CD4-positive, CD25-positive, alpha-beta regulatory T cell (primary cell): ENCODE data around the gene DOC2A. TPM values are rescaled to one million over a fixed set of nuclear protein-coding genes. Genes with fewer than 3 reads are reported as not detected.
A peak's percentile ranks its signal among the peaks of the same experiment; 100 is the strongest.

Source experiments
- ATAC-seq, 2 donors: fragments of 150-1000 bp; cut with Tn5 transposase; one replicate each; pipeline ENCODE4 v1.10.0; 2021; ENCODE audit warnings: low read depth in 2 of 2, moderate number of reproducible peaks in 2 of 2, moderate library complexity in 1 of 2
- DNase-seq, 3 donors: peaks; one replicate each; pipeline versions ENCODE4 v3.0.0 to v3.0.0-alpha.2; 2012 to 2022; ENCODE audit warnings: mixed read lengths in 1 of 3
- H3K27ac ChIP-seq: one replicate; pipeline ENCODE4 v1.7.0; 2013; ENCODE audit warnings: mild to moderate bottlenecking, low read length; ENCODE audit not compliant: insufficient read depth, poor library complexity, severe bottlenecking
- H3K27me3 ChIP-seq: one replicate; pipeline ENCODE4 v1.7.0; 2013; ENCODE audit warnings: low read length; ENCODE audit not compliant: control insufficient read depth, insufficient read depth
- H3K36me3 ChIP-seq: one replicate; pipeline ENCODE4 v1.7.0; 2013; ENCODE audit warnings: mild to moderate bottlenecking, low read length, moderate library complexity; ENCODE audit not compliant: control insufficient read depth, insufficient read depth
- H3K4me1 ChIP-seq: 2 replicates; pipeline ENCODE4 v1.7.0; 2013; ENCODE audit warnings: mild to moderate bottlenecking, low read length; ENCODE audit not compliant: insufficient read depth, control insufficient read depth, poor library complexity, severe bottlenecking
- H3K4me3 ChIP-seq: one replicate; pipeline ENCODE4 v1.7.0; 2013; ENCODE audit warnings: low read depth, mild to moderate bottlenecking, low read length, moderate library complexity
- H3K9me3 ChIP-seq, 2 experiments: 1 replicate in 1 of 2; 2 replicates in 1 of 2; pipeline ENCODE4 v1.7.0; 2013; ENCODE audit warnings: low read length in 2 of 2, mild to moderate bottlenecking in 1 of 2, moderate library complexity in 1 of 2; ENCODE audit not compliant: control insufficient read depth in 2 of 2
- H3K27ac Mint-ChIP-seq, 3 donors: one replicate each; pipeline ENCODE4 v1.8.0; 2020 to 2022; ENCODE audit warnings: mild to moderate bottlenecking in 3 of 3, mixed read lengths in 3 of 3, moderate library complexity in 2 of 3
- H3K27me3 Mint-ChIP-seq: one replicate; pipeline ENCODE4 v1.8.0; 2022; ENCODE audit warnings: mild to moderate bottlenecking, mixed read lengths
- H3K36me3 Mint-ChIP-seq: one replicate; pipeline ENCODE4 v1.8.0; 2020; ENCODE audit warnings: mixed read lengths
- H3K4me1 Mint-ChIP-seq, 4 donors: one replicate each; pipeline ENCODE4 v1.8.0; 2020 to 2022; ENCODE audit warnings: mixed read lengths in 4 of 4, mild to moderate bottlenecking in 1 of 4
- H3K4me3 Mint-ChIP-seq, 4 donors: one replicate each; pipeline ENCODE4 v1.8.0; 2020 to 2022; ENCODE audit warnings: mild to moderate bottlenecking in 4 of 4, mixed read lengths in 4 of 4, moderate library complexity in 3 of 4
- H3K9me3 Mint-ChIP-seq, 7 donors: one replicate each; pipeline ENCODE4 v1.8.0; 2020 to 2022; ENCODE audit warnings: mixed read lengths in 7 of 7, mild to moderate bottlenecking in 3 of 7, moderate library complexity in 2 of 7
- polyA plus RNA-seq, 4 donors: library from polyadenylated mRNA; unstranded; fragments of 300-500 nt; fragmentation: Illumina TruSeq; gene quantifications; one replicate each; pipeline ENCODE4 v1.2.3, GENCODE V29; 2021
- total RNA-seq: library from RNA; stranded (reverse); gene quantifications from one replicate; pipeline ENCODE4 v1.2.3, GENCODE V29; 2022

Gene DOC2A
- total and polyA plus RNA-seq, 5 donors from 2014 or later, result not detected

DNA sequence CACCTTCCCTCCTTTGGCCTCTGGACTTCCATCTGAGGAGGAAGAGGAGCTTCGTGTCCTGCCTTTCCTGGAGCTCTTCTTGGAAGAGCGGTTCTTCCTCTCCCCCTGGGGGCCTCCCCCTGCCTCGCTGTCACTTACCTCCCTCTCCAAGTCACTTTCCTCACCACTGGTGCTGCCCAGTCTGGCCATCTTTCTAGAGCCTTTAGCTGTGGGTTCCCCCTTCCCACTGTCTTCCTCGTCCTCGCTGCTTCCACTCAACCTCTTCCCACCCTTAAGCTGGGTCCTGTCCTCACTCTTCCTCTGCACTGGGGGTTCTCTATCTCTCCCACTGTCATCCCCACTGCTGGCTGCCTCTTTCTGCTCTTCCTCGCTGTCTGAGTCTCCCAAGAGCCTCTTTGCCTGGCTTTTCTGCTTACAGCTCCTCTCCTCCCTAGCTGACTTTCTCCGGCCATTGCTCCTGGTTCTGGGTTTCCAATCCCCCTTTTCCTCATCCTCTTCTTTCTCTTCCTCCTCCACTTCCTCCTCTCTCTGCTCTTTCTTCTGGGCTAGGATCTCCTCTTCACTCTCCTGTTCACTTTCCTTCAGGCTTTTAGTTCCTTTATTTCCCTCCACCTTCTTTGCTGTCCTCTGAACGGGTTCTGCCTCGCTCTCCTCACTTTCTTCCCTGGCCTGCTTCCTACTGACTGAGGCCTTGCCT is 16.8 kb downstream of the DOC2A start:
- H3K27ac ChIP-seq, result peak overlapping the region; percentile 99

DNA sequence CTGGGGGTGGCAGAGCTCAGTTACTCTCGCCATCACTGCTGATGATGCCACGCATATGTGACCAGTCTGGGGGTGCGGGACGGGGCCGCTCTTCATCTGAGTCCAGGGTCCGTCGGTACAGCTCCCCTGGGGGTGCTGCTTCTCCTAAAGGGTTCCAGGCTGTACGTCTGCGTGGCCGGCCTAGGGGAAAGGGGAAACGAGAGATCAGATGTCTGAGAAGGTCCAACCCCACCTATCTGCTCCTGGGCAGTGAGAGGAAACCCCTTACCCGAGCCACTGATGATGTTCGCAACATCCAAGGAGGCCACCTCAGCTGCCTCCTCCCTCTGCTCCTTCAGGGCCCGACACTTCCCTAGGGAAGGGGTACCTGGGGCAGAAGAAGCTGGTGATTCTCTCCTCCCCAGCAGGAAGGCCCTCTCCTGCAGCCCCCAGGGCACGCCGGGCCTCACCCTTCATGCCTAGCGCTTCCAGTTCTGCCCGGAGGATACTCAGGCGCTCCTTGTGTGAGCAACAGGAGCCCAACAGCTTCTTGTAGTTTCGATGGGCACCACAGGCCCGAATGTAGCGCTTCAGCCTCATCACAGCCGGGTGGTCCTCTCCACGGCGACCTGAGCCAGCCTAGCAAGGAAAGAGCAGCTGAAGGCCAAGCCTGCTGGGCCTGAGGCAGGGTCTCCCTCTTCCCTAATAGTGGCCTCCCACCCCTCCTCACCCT is 17.5 kb downstream of the DOC2A start:
- ATAC-seq (no peak), DNase-seq (no peak)
- H3K9me3 ChIP-seq, result no peaks in the 10 kb centered on the region
- H3K4me3 ChIP-seq, result no peak overlapping the region
- H3K4me1 ChIP-seq, result peaks cover 20% of the 10 kb centered on the region
- Mint-ChIP-seq H3K4me1 (peaks cover 5 to 40% (median 17%) of the 10 kb centered on the region in 4 donors), H3K4me3 (peak overlapping the region in 3 of 4 donors; percentile 68 to 97 (median 71)), H3K27ac (no peak overlapping the region), H3K9me3 (no peaks in the 10 kb centered on the region), H3K27me3 (peaks cover 4% of the 10 kb centered on the region), H3K36me3 (peaks cover 22% of the 10 kb centered on the region)
- H3K27me3 ChIP-seq, result no peaks in the 10 kb centered on the region
- H3K36me3 ChIP-seq, result peaks cover 28% of the 10 kb centered on the region
- H3K27ac ChIP-seq, result no peak overlapping the region

More for the DNA sequence above, 16.8 kb downstream of the DOC2A start:
- no peak overlapping the region for H3K4me3 ChIP-seq
- no peak for DNase-seq
- no peak for ATAC-seq
- Mint-ChIP-seq H3K4me3 (peak overlapping the region; percentile 68 to 99 (median 84)), H3K27me3 (peaks cover 4% of the 10 kb centered on the region), H3K9me3 (no peaks in the 10 kb centered on the region), H3K36me3 (peaks cover 21% of the 10 kb centered on the region), H3K4me1 (peaks cover 5 to 45% (median 18%) of the 10 kb centered on the region in 4 donors), H3K27ac (peak overlapping the region; percentile 83 to 99 (median 89))
- H3K9me3 ChIP-seq, result no peaks in the 10 kb centered on the region
- H3K4me1 ChIP-seq, result peaks cover 20% of the 10 kb centered on the region
- H3K36me3 ChIP-seq, result peaks cover 24% of the 10 kb centered on the region
- no peaks in the 10 kb centered on the region for H3K27me3 ChIP-seq

DNA sequence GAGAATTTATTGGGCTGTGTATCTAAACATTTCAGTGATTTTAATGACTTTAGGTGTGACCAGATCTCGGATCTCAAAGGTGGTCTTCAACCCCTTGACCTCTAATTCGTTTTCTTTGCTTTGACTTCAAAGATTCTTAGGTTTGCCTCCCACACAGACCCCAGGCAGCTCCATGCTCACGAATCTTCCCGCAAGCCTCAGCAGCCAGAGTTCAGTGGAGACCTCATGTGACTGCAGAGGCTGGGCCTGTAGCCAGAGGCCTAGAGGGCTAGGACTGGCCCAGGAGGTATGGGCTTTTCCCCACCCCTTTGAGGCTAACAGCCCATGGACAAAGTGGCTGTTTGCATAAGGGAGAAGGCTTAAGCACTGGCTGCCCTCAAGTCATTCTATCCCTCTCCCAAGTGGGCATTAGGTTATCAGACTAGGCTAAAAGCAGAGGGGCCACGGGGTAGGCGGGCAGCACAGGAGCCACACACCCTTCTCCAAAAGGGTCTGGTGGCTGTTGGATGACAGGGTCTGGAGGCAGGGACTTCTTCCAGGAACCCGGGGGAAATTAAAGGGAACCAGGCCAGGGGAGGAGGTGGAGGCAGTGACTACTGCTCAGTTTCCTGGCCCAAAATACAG is 18.4 kb downstream of the DOC2A start:
- Mint-ChIP-seq H3K4me3 (peak overlapping the region in 2 of 4 donors; percentile 39 to 49), H3K27me3 (peaks cover 4% of the 10 kb centered on the region), H3K4me1 (peaks cover 4 to 33% (median 14%) of the 10 kb centered on the region in 4 donors), H3K9me3 (no peaks in the 10 kb centered on the region), H3K27ac (no peak overlapping the region), H3K36me3 (peaks cover 24% of the 10 kb centered on the region)
- Histone ChIP-seq H3K36me3 (peaks cover 30% of the 10 kb centered on the region), H3K4me1 (peaks cover 20% of the 10 kb centered on the region), H3K27ac (no peak overlapping the region), H3K9me3 (no peaks in the 10 kb centered on the region), H3K4me3 (no peak overlapping the region), H3K27me3 (no peaks in the 10 kb centered on the region)
- ATAC-seq, result no peak
- no peak for DNase-seq

DNA sequence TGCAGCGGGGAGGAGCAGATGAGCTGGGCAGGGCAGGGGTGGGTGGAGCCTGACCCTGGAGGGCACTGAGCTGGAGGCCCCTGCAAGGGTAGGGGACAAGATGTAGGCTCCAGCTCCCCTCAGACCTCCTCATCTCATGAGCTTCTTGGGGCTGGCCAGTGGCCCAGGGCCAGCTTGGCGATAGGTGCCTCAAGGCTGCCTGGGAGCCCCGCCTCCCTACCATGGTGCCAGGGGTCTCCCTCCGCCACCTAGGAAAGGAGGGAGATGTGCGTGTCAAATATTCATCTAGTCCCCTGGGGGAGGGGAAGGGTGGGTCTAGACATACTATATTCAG is 19.3 kb downstream of the DOC2A start:
- H3K27me3 ChIP-seq, result no peaks in the 10 kb centered on the region
- ATAC-seq (no peak), DNase-seq (no peak)
- H3K36me3 ChIP-seq, result peaks cover 33% of the 10 kb centered on the region
- H3K4me1 ChIP-seq, result peaks cover 14% of the 10 kb centered on the region
- peaks cover 4% of the 10 kb centered on the region for H3K27me3 Mint-ChIP-seq
- H3K9me3 ChIP-seq, result no peaks in the 10 kb centered on the region
- no peaks in the 10 kb centered on the region for H3K9me3 Mint-ChIP-seq
- H3K27ac Mint-ChIP-seq, result no peak overlapping the region
- no peak overlapping the region for H3K4me3 ChIP-seq
- H3K27ac ChIP-seq, result no peak overlapping the region
- no peak overlapping the region for H3K4me3 Mint-ChIP-seq
- peaks cover 24% of the 10 kb centered on the region for H3K36me3 Mint-ChIP-seq
- peaks cover 0 to 27% (median 8%) of the 10 kb centered on the region in 4 donors for H3K4me1 Mint-ChIP-seq

DNA sequence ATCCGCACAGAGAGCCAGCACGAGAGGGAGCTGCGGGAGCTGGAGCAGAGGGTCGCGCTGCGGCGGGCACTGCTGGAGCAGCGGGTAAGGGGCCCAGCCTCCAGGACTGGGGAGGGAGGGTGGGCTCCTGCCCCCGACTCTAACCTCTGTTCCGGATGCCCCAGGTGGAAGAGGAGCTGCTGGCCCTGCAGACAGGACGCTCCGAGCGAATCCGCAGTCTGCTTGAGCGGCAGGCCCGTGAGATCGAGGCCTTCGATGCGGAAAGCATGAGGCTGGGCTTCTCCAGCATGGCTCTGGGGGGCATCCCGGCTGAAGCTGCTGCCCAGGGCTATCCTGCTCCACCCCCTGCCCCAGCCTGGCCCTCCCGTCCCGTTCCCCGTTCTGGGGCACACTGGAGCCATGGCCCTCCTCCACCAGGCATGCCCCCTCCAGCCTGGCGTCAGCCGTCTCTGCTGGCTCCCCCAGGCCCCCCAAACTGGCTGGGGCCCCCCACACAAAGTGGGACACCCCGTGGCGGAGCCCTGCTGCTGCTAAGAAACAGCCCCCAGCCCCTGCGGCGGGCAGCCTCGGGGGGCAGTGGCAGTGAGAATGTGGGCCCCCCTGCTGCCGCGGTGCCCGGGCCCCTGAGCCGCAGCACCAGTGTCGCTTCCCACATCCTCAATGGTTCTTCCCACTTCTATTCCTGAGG is 19.8 kb downstream of the DOC2A start:
- Mint-ChIP-seq H3K27ac (no peak overlapping the region), H3K27me3 (peaks cover 4% of the 10 kb centered on the region), H3K4me3 (no peak overlapping the region), H3K4me1 (peaks cover 0 to 24% (median 8%) of the 10 kb centered on the region in 4 donors), H3K36me3 (peaks cover 24% of the 10 kb centered on the region), H3K9me3 (no peaks in the 10 kb centered on the region)
- Histone ChIP-seq H3K36me3 (peaks cover 38% of the 10 kb centered on the region), H3K4me1 (peaks cover 13% of the 10 kb centered on the region), H3K27ac (no peak overlapping the region), H3K27me3 (no peaks in the 10 kb centered on the region), H3K9me3 (no peaks in the 10 kb centered on the region), H3K4me3 (no peak overlapping the region)
- ATAC-seq, result no peak
- no peak for DNase-seq

DNA sequence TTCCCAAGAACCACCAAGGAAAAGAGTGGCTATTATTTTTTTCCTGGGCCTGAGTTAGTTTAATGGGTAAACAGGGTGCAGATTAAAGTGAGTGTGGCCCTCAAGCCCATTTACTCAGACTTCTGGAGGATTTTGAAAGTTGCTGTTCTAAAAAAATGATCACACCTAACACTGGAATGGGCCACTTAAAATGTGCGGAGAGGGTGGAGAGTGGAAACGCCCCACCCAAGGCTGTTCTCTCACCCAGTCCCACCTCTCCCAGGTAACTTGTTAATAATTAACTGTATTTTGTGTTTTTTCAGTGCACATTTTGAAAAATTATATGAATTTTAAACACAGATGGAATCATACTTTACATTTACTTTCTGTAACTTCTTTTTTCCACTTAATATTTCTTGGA is 20.8 kb downstream of the DOC2A start:
- no peaks in the 10 kb centered on the region for H3K27me3 Mint-ChIP-seq
- Histone ChIP-seq H3K27me3 (no peaks in the 10 kb centered on the region), H3K4me1 (peaks cover 12% of the 10 kb centered on the region), H3K27ac (no peak overlapping the region), H3K36me3 (peaks cover 48% of the 10 kb centered on the region), H3K9me3 (no peaks in the 10 kb centered on the region), H3K4me3 (no peak overlapping the region)
- ATAC-seq (no peak), DNase-seq (no peak)
- peaks cover 24% of the 10 kb centered on the region for H3K36me3 Mint-ChIP-seq
- H3K27ac Mint-ChIP-seq, result no peak overlapping the region
- peaks cover 0 to 15% (median 3%) of the 10 kb centered on the region in 4 donors for H3K4me1 Mint-ChIP-seq
- H3K4me3 Mint-ChIP-seq, result no peak overlapping the region
- no peaks in the 10 kb centered on the region for H3K9me3 Mint-ChIP-seq

DNA sequence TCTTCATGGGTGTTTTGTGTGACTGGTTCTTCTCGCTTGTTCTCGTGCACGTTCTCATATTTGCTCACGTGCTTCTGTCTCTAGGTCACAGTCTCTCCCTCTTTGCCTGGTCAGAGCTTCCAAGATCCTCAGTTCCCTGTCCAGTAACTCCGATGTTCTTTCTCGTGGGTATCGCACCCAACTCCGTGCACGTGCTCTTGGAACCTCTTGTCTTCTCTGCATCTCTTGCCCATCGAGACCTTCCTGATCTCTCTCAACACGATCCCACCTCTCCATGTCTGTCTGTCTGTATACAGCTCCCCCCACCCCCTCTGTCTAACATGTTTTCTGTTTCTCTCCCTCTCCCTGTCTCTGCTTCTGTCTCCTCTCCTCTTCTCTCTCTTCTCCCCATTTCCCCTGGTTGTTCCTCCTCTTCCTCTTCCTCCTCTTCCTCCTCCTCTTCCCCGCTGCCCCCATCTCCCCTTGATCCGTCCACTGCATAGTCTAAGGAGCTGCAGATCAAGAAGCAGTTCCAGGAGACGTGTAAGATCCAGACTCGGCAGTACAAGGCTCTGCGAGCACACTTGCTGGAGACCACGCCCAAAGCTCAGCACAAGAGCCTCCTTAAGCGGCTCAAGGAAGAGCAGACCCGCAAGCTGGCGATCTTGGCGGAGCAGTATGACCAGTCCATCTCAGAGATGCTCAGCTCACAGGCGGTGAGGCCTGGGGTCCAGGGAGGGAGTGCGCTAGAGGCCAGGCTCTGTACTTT is 21.5 kb downstream of the DOC2A start:
- H3K9me3 Mint-ChIP-seq, result no peaks in the 10 kb centered on the region
- H3K4me1 Mint-ChIP-seq, result peaks cover 0 to 8% (median 2%) of the 10 kb centered on the region in 4 donors
- ATAC-seq, result no peak
- Histone ChIP-seq H3K27ac (no peak overlapping the region), H3K4me1 (peaks cover 4% of the 10 kb centered on the region), H3K36me3 (peaks cover 56% of the 10 kb centered on the region), H3K4me3 (no peak overlapping the region), H3K9me3 (no peaks in the 10 kb centered on the region), H3K27me3 (no peaks in the 10 kb centered on the region)
- H3K27ac Mint-ChIP-seq, result peak overlapping the region in 2 of 3 donors; percentile 74 to 87
- DNase-seq, result no peak
- peak overlapping the region in 2 of 4 donors; percentile 40 to 54 for H3K4me3 Mint-ChIP-seq
- no peaks in the 10 kb centered on the region for H3K27me3 Mint-ChIP-seq
- H3K36me3 Mint-ChIP-seq, result peaks cover 27% of the 10 kb centered on the region
